ENCODE results near the gene MFSD12.

MFSD12 gene

DNA sequence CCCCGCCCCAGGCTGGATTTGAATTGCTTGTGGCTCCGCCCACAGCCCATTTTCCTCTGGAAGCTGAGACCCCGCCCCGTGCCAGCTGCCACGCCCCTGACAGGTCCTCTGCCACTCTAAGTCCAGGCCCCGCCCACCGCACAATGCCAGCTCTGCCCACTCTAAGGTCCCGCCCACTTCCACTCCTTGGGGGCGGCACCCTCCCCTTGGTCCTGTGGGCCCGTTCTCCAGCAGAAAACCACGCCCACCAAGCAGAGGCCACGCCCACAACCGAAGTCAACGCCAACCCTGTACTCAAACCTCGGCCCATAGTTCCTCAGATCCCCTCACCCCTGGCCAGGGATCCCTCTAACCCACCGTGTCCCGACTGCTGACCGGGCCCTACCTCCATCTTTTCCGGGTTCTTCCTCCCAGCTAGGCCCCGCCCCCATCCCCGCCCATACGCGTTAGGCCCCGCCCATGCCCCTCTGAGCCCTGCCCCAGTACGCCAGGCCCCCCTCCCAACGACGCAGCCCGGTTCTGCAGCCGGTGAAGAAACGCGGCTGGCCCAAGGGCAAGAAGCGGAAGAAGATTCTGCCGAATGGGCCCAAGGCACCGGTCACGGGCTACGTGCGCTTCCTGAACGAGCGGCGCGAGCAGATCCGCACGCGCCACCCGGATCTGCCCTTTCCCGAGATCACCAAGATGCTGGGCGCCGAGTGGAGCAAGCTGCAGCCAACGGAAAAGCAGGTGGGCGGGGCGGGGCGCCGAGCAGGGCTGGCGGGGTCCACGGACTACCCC is 16.7 kb upstream of the MFSD12 start:
- H3K27ac ChIP-seq: peak overlapping the region; percentile 98
- TF ChIP-seq, protein P1, sequence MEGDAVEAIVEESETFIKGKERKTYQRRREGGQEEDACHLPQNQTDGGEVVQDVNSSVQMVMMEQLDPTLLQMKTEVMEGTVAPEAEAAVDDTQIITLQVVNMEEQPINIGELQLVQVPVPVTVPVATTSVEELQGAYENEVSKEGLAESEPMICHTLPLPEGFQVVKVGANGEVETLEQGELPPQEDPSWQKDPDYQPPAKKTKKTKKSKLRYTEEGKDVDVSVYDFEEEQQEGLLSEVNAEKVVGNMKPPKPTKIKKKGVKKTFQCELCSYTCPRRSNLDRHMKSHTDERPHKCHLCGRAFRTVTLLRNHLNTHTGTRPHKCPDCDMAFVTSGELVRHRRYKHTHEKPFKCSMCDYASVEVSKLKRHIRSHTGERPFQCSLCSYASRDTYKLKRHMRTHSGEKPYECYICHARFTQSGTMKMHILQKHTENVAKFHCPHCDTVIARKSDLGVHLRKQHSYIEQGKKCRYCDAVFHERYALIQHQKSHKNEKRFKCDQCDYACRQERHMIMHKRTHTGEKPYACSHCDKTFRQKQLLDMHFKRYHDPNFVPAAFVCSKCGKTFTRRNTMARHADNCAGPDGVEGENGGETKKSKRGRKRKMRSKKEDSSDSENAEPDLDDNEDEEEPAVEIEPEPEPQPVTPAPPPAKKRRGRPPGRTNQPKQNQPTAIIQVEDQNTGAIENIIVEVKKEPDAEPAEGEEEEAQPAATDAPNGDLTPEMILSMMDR (IDR thresholded peaks at IDR 0.05): no peak
- no peak for TF ChIP-seq ZFX (IDR thresholded peaks at IDR 0.05; ENCODE audit: borderline replicate concordance)

- H3K27ac ChIP-seq: peak overlapping the region; percentile 98
- TF ChIP-seq, protein P1 (IDR thresholded peaks at IDR 0.05): no peak
- TF ChIP-seq ZFX (IDR thresholded peaks at IDR 0.05; ENCODE audit: borderline replicate concordance): no peak
Observed at GRCh38 chr19:3573162-3573857, 15.9 kb upstream of the MFSD12 start.

DNA sequence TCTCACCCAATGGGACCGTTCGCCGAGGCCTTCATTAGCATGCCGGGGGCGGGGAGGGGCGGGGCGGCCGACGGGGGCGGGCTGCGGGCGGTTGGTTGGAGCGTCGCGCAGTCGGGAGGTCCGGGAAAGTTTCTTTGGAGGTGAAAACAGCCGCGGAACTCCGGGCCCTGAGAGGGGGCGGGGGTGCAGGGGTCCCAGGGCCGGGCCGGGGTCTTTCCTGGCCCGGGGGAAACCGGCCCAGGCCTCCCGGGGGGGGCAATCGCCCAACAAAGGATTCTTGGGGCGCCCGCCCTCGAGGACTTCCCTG is 15.4 kb upstream of the MFSD12 start, which contains the start of gene HMG20B:
HMG20B (plus strand) TSS at position 90 of the 307 bp plus-strand sequence. CDS start 366 bp downstream, outside the sequence.
- no peak for TF ChIP-seq ZFX (IDR thresholded peaks at IDR 0.05; ENCODE audit: borderline replicate concordance)
- TF ChIP-seq, protein P1 (IDR thresholded peaks at IDR 0.05): no peak
- peak within 1 kb of the TSS; percentile 98 for H3K27ac ChIP-seq

- TF ChIP-seq ZFX (IDR thresholded peaks at IDR 0.05; ENCODE audit: borderline replicate concordance): no peak
- TF ChIP-seq, protein P1 (IDR thresholded peaks at IDR 0.05): no peak
- H3K27ac ChIP-seq: peak overlapping the region; percentile 98
Observed at GRCh38 chr19:3572132-3572854, 14.9 kb upstream of the MFSD12 start.

DNA sequence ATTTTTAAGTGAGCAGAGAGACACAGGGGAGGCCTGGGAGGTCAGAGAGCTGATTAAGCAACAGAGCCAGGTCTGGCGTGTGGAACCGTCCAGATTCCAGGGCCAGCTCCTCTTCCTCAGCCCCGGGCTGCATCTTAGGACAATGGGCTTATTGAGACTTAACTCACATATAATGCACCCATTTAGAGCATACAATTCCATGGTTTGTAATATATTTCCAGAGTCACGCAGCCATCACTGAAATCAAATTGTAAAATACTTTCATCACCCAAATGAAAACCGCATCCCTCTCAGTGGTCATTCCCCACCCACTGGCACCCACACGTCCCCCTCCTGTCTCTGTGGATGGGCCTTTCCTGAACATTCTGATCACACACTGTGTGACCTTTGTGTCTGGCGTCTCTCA is 13.2 kb upstream of the MFSD12 start:
- peak overlapping the region; percentile 98 for H3K27ac ChIP-seq
- TF ChIP-seq, protein P1 (IDR thresholded peaks at IDR 0.05): no peak
- no peak for TF ChIP-seq ZFX (IDR thresholded peaks at IDR 0.05; ENCODE audit: borderline replicate concordance)

DNA sequence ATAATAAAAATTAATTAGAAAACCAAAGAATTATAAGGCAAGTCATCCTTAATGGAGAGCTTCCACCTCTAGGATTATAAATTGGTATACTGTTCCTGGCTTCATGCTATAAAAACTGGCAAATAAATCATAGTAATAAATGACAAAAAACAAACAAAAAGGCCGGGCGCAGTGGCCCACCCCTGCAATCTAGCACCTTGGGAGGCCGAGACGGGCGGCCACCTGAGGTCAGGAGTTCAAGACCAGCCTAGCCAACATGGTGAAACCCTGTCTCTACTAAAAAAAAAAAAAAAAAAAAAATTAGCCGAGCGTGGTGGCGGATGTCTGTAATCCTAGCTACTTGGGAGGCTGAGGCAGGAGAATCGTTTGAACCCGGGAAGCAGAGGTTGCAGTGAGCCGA is 12.7 kb upstream of the MFSD12 start:
- peak overlapping the region; percentile 98 for H3K27ac ChIP-seq

- TF ChIP-seq, protein P1 (IDR thresholded peaks at IDR 0.05): no peak
- TF ChIP-seq ZFX (IDR thresholded peaks at IDR 0.05; ENCODE audit: borderline replicate concordance): no peak
- no peak overlapping the region for H3K27ac ChIP-seq
Observed at GRCh38 chr19:3565139-3565538, 7.8 kb upstream of the MFSD12 start.

Measured in 22Rv1 (cell line).